Measurements from ENCODE around the gene ZP3. TPM values are rescaled to one million over a fixed set of nuclear protein-coding genes. Genes with fewer than 3 reads are reported as not detected.
"Not testable (repeated sequence)": the region's sequence is repeated elsewhere in the genome, so short reads cannot be mapped to it uniquely, and the experiment has no call there.

Gene ZP3
- total RNA-seq, 1 donor from 2014 or later, result 1.2 TPM

GRCh38 chr7:76479628-76480027 lies 54.9 kb downstream of the ZP3 start:
- not testable (repeated sequence) for DNase-seq (ENCODE audit: low spot score in 2 of 2); FAIRE-seq

GRCh38 chr7:76480403-76481253 lies 55.9 kb downstream of the ZP3 start:
- FAIRE-seq; DNase-seq (ENCODE audit: low spot score in 2 of 2): not testable (repeated sequence)

- DNase-seq (ENCODE audit: low spot score in 2 of 2); FAIRE-seq: not testable (repeated sequence)
These were observed 57.9 kb downstream of the ZP3 start for GRCh38 chr7:76482660-76483059.

- DNase-seq (ENCODE audit: low spot score in 2 of 2); FAIRE-seq: not testable (repeated sequence)
These were observed 58.3 kb downstream of the ZP3 start for GRCh38 chr7:76483081-76483480.

- FAIRE-seq; DNase-seq (ENCODE audit: low spot score in 2 of 2): not testable (repeated sequence)
These were observed 59.7 kb downstream of the ZP3 start for GRCh38 chr7:76484456-76484855.

- FAIRE-seq; DNase-seq (ENCODE audit: low spot score in 2 of 2): not testable (repeated sequence)
These were observed 61.3 kb downstream of the ZP3 start for GRCh38 chr7:76485822-76486610.

- FAIRE-seq; DNase-seq (ENCODE audit: low spot score in 2 of 2): not testable (repeated sequence)
These were observed 61.9 kb downstream of the ZP3 start for GRCh38 chr7:76486618-76487017.

GRCh38 chr7:76487969-76488368 lies 63.2 kb downstream of the ZP3 start:
- DNase-seq (ENCODE audit: low spot score in 2 of 2); FAIRE-seq: not testable (repeated sequence)

Other genes with a start within 250 kb of the ZP3 start
- gene SRRM3, start 223.1 kb upstream of the ZP3 start, total RNA-seq, result 6.1 TPM
- 2.4 TPM for gene HSPB1, start 122.3 kb upstream of the ZP3 start, total RNA-seq
- 404 TPM for gene YWHAG, start 66.0 kb upstream of the ZP3 start, total RNA-seq
- 1.6 TPM for gene SSC4D, start 15.3 kb upstream of the ZP3 start, total RNA-seq
- 1.6 TPM for gene DTX2, start 36.8 kb downstream of the ZP3 start, total RNA-seq
- not detected for gene UPK3B, start 85.6 kb downstream of the ZP3 start, total RNA-seq
- 0.41 TPM for gene SPDYE16, start 118.3 kb downstream of the ZP3 start, total RNA-seq
- gene POMZP3, start 202.3 kb downstream of the ZP3 start, total RNA-seq, result 4.5 TPM

Data from frontal cortex (tissue), 4 donors.